Fibroblast of villous mesenchyme (primary cell): ENCODE results near the gene ZFP36. TPM values are rescaled to one million over a fixed set of nuclear protein-coding genes. Genes with fewer than 3 reads are reported as not detected.

Experiments
- DNase-seq: peaks from one replicate; pipeline ENCODE4 v3.0.0-alpha.2; 2010; ENCODE audit warnings: low read depth
- H3K4me3 ChIP-seq: 2 replicates; pipeline ENCODE4 v1.5.1; 2011; ENCODE audit warnings: low read depth, mild to moderate bottlenecking, low read length
- CTCF ChIP-seq: IDR thresholded peaks from 2 replicates; pipeline ENCODE4 v1.5.1; 2012; ENCODE audit warnings: low read depth, mild to moderate bottlenecking, low read length; ENCODE audit not compliant: insufficient read depth
- total RNA-seq: library from RNA; depleted of rRNA; stranded (reverse); fragments of >200 nt; gene quantifications from 2 replicates; pipeline ENCODE4 v1.2.3, GENCODE V29; 2012

Gene ZFP36
- total RNA-seq, 1 donor: 8.6 TPM

GRCh38 chr19:39402346-39403300 is 4.0 kb upstream of the ZFP36 start:
- H3K4me3 ChIP-seq: peak overlapping the region; percentile 44
- peak; percentile 94 for DNase-seq
- TF ChIP-seq CTCF: no peak

GRCh38 chr19:39403331-39404312 is 3.0 kb upstream of the ZFP36 start:
- H3K4me3 ChIP-seq: peak overlapping the region; percentile 44
- peak; percentile 100 for DNase-seq
- no peak for TF ChIP-seq CTCF

GRCh38 chr19:39405261-39405957 is 1.2 kb upstream of the ZFP36 start:
- TF ChIP-seq CTCF: no peak
- no peak for DNase-seq
- H3K4me3 ChIP-seq: no peak overlapping the region

- TF ChIP-seq CTCF: no peak
- DNase-seq: no peak
- peak overlapping the region; percentile 88 for H3K4me3 ChIP-seq
Measured at GRCh38 chr19:39405958-39406655, 540 bp upstream of the ZFP36 start.

- no peak for TF ChIP-seq CTCF
- DNase-seq: no peak
- H3K4me3 ChIP-seq: peak overlapping the region; percentile 88
Measured at GRCh38 chr19:39407410-39407659, 688 bp downstream of the ZFP36 start.
